Esophagus squamous epithelium (tissue), 5 donors: ENCODE results near the gene GCNT1. TPM values are rescaled to one million over a fixed set of nuclear protein-coding genes. Genes with fewer than 3 reads are reported as not detected.

Source experiments
- DNase-seq: peaks from one replicate; lab custom pipeline; 2025; lab: John Stamatoyannopoulos, UW
- H3K27ac ChIP-seq, 4 donors: fragments of 200-600 bp; sonication (generic); one replicate each; pipeline ENCODE4 v1.5.1; 2016 to 2019; ENCODE audit warnings: mild to moderate bottlenecking in 1 of 4
- H3K27me3 ChIP-seq, 4 donors: fragments of 200-600 bp; sonication (generic); 1 replicate in 3 of 4; 2 replicates in 1 of 4; pipeline versions ENCODE4 v1.5.1 to v1.6.0; 2017 to 2021; ENCODE audit warnings: antibody characterized with exemption in 1 of 4
- H3K36me3 ChIP-seq, 3 donors: fragments of 200-600 bp; sonication (generic); one replicate each; pipeline ENCODE4 v1.5.1; 2016 to 2019
- H3K4me1 ChIP-seq, 3 donors: fragments of 200-600 bp; sonication (generic); one replicate each; pipeline ENCODE4 v1.5.1; 2017 to 2019
- H3K4me3 ChIP-seq, 4 donors: fragments of 200-600 bp; sonication (generic); 1 replicate in 3 of 4; 2 replicates in 1 of 4; pipeline ENCODE4 v1.5.1; 2016 to 2019; ENCODE audit warnings: mild to moderate bottlenecking in 2 of 4, moderate library complexity in 1 of 4
- H3K9me3 ChIP-seq, 3 donors: fragments of 200-600 bp; sonication (generic); one replicate each; pipeline ENCODE4 v1.5.1; 2016 to 2019
- CTCF ChIP-seq, 6 experiments: fragments of 450-650 bp in 4 of 6; fragments of 200-600 bp in 2 of 6; sonication (generic) in 2 of 6; IDR thresholded peaks; one replicate each; pipeline ENCODE4 v1.5.1; 2016 to 2019; ENCODE audit warnings: antibody characterized with exemption in 6 of 6, mild to moderate bottlenecking in 4 of 6, moderate library complexity in 4 of 6
- POLR2A ChIP-seq, 4 donors: fragments of 450-650 bp; IDR thresholded peaks; one replicate each; pipeline ENCODE4 v1.6.1; 2017; ENCODE audit warnings: antibody characterized with exemption in 4 of 4, mild to moderate bottlenecking in 4 of 4, moderate library complexity in 3 of 4
- WGBS, 2 donors: methylation state at CpG; one replicate each; pipeline ENCODE4 v1.1.5; 2018; 5-methylcytosine and 5-hydroxymethylcytosine counted together
- intact Hi-C: fragments of 100-400 bp; cut with DNase I; formaldehyde crosslinking; loops from one replicate; pipeline ENCODE4 v1.15.0; 2022
- total RNA-seq, 4 donors: library from RNA; depleted of rRNA; stranded (reverse); fragments of >200 nt; gene quantifications; one replicate each; pipeline ENCODE4 v1.1.0, GENCODE V29; 2016
- donor health status: DM: yes; HTN: yes; CAD: no.

The GCNT1 gene
- total RNA-seq, 4 donors from 2014 or later = 1.1 to 4.8 (median 3.0) TPM

- H3K27ac ChIP-seq = no peak overlapping the region
- TF ChIP-seq CTCF (IDR thresholded peaks at IDR 0.05) (no peak), POLR2A (IDR thresholded peaks at IDR 0.05) (no peak)
- DNase-seq = no peak
- intact Hi-C loops = no loop called here
- 32 to 74% methylated on average over 4 of the region's 4 CpGs for WGBS, 2 donors
- no peaks in the 10 kb centered on the region for H3K36me3 ChIP-seq
- peaks cover 0 to 28% (median 0%) of the 10 kb centered on the region in 3 donors for H3K4me1 ChIP-seq
- H3K27me3 ChIP-seq = no peaks in the 10 kb centered on the region
- H3K9me3 ChIP-seq = no peaks in the 10 kb centered on the region
- H3K4me3 ChIP-seq = no peak overlapping the region
Observed at GRCh38 chr9:76454311-76454710, 4.7 kb upstream of the GCNT1 start.

- Histone ChIP-seq H3K4me3 (no peak overlapping the region), H3K4me1 (peaks cover 0 to 46% (median 9%) of the 10 kb centered on the region in 3 donors), H3K9me3 (no peaks in the 10 kb centered on the region), H3K27ac (peak overlapping the region in 1 of 4 donors; percentile 17), H3K36me3 (no peaks in the 10 kb centered on the region), H3K27me3 (no peaks in the 10 kb centered on the region)
- TF ChIP-seq CTCF (IDR thresholded peaks at IDR 0.05) = no peak
- no peak for TF ChIP-seq POLR2A (IDR thresholded peaks at IDR 0.05)
- intact Hi-C loops = no loop called here
- 70 to 78% methylated on average over 4 of the region's 4 CpGs for WGBS, 2 donors
- no peak for DNase-seq
Observed at GRCh38 chr9:76456202-76456926, 2.6 kb upstream of the GCNT1 start.

GRCh38 chr9:76459694-76460635, 983 bp downstream of the GCNT1 start:
- Histone ChIP-seq H3K4me1 (peaks cover 0 to 41% (median 9%) of the 10 kb centered on the region in 3 donors), H3K4me3 (peak overlapping the region; percentile 53 to 83 (median 74)), H3K9me3 (no peaks in the 10 kb centered on the region), H3K36me3 (no peaks in the 10 kb centered on the region), H3K27me3 (no peaks in the 10 kb centered on the region), H3K27ac (peak overlapping the region; percentile 40 to 74 (median 56))
- TF ChIP-seq POLR2A (IDR thresholded peaks at IDR 0.05) (no peak), CTCF (IDR thresholded peaks at IDR 0.05) (peak in 3 of 6 experiments; percentile 16 to 23 (median 18))
- 3 to 5% methylated on average over 29 to 30 of the region's 32 CpGs for WGBS, 2 donors
- no peak for DNase-seq
- intact Hi-C loops = no loop called here

- TF ChIP-seq CTCF (IDR thresholded peaks at IDR 0.05) (no peak), POLR2A (IDR thresholded peaks at IDR 0.05) (no peak)
- DNase-seq = no peak
- Histone ChIP-seq H3K9me3 (no peaks in the 10 kb centered on the region), H3K27ac (no peak overlapping the region), H3K4me1 (peaks cover 0 to 27% (median 9%) of the 10 kb centered on the region in 3 donors), H3K4me3 (no peak overlapping the region), H3K27me3 (no peaks in the 10 kb centered on the region), H3K36me3 (no peaks in the 10 kb centered on the region)
- intact Hi-C loops = no loop called here
- WGBS, 2 donors = 56 to 73% methylated on average over 1 of the region's 1 CpG
Observed at GRCh38 chr9:76462126-76462525, 3.1 kb downstream of the GCNT1 start.
